ENCODE data around the gene HTRA2.

Gene HTRA2

DNA sequence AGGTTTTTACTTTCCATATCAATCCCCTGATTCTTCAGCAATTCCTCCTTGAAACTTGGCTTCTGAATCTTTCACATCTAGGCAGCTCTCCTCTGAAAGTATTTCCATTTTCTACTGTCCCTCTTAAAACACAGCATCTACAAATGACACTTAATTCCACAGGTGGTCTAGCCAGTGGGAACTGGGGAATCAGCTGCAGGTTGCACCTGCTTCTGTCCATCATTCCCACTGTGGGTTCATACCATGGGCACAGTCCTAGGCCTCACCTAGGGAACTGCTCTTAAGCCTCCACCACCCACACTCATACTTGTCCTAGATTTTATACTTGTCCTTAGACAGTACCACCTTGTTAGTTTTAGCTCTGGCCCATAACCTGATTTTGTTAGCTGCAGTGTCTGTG, 21.8 kb downstream of the HTRA2 start:
- no peak for ATAC-seq
- TF ChIP-seq TCF4 (CRISPR knock-in tag; IDR thresholded peaks at IDR 0.05; ENCODE audit: borderline replicate concordance) (no peak), ZC3H10 (CRISPR knock-in tag; IDR thresholded peaks at IDR 0.05) (no peak), OSR1 (CRISPR knock-in tag; IDR thresholded peaks at IDR 0.05) (no peak), ZNF565 (CRISPR knock-in tag; conservative IDR thresholded peaks at IDR 0.05; ENCODE audit: low read depth) (no peak), CSDC2 (CRISPR knock-in tag; IDR thresholded peaks at IDR 0.05) (no peak), ISL1 (CRISPR knock-in tag; IDR thresholded peaks at IDR 0.05) (no peak), ZFP30 (CRISPR knock-in tag; IDR thresholded peaks at IDR 0.05) (no peak), SNAI2 (CRISPR knock-in tag; IDR thresholded peaks at IDR 0.05) (no peak), BACH2 (CRISPR knock-in tag; IDR thresholded peaks at IDR 0.05; ENCODE audit: borderline replicate concordance) (no peak), PPARA (CRISPR knock-in tag; IDR thresholded peaks at IDR 0.05; ENCODE audit: borderline replicate concordance) (no peak), TOX (CRISPR knock-in tag; IDR thresholded peaks at IDR 0.05; ENCODE audit: borderline replicate concordance) (no peak), RARB (CRISPR knock-in tag; IDR thresholded peaks at IDR 0.05) (no peak), ZNF70 (CRISPR knock-in tag; IDR thresholded peaks at IDR 0.05) (no peak), GLIS3 (CRISPR knock-in tag; IDR thresholded peaks at IDR 0.05) (no peak), ZFP3 (CRISPR knock-in tag; IDR thresholded peaks at IDR 0.05) (no peak), ZNF8 (CRISPR knock-in tag; IDR thresholded peaks at IDR 0.05) (no peak)
- TF ChIP-seq, protein P1, sequence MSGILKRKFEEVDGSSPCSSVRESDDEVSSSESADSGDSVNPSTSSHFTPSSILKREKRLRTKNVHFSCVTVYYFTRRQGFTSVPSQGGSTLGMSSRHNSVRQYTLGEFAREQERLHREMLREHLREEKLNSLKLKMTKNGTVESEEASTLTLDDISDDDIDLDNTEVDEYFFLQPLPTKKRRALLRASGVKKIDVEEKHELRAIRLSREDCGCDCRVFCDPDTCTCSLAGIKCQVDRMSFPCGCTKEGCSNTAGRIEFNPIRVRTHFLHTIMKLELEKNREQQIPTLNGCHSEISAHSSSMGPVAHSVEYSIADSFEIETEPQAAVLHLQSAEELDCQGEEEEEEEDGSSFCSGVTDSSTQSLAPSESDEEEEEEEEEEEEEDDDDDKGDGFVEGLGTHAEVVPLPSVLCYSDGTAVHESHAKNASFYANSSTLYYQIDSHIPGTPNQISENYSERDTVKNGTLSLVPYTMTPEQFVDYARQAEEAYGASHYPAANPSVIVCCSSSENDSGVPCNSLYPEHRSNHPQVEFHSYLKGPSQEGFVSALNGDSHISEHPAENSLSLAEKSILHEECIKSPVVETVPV (CRISPR knock-in tag; IDR thresholded peaks at IDR 0.05) = no peak
- TF ChIP-seq, protein P2, sequence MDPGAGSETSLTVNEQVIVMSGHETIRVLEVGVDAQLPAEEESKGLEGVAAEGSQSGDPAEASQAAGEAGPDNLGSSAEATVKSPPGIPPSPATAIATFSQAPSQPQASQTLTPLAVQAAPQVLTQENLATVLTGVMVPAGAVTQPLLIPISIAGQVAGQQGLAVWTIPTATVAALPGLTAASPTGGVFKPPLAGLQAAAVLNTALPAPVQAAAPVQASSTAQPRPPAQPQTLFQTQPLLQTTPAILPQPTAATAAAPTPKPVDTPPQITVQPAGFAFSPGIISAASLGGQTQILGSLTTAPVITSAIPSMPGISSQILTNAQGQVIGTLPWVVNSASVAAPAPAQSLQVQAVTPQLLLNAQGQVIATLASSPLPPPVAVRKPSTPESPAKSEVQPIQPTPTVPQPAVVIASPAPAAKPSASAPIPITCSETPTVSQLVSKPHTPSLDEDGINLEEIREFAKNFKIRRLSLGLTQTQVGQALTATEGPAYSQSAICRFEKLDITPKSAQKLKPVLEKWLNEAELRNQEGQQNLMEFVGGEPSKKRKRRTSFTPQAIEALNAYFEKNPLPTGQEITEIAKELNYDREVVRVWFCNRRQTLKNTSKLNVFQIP (CRISPR knock-in tag; IDR thresholded peaks at IDR 0.05; ENCODE audit: borderline replicate concordance, low read depth) = no peak
- TF ChIP-seq, protein P3, sequence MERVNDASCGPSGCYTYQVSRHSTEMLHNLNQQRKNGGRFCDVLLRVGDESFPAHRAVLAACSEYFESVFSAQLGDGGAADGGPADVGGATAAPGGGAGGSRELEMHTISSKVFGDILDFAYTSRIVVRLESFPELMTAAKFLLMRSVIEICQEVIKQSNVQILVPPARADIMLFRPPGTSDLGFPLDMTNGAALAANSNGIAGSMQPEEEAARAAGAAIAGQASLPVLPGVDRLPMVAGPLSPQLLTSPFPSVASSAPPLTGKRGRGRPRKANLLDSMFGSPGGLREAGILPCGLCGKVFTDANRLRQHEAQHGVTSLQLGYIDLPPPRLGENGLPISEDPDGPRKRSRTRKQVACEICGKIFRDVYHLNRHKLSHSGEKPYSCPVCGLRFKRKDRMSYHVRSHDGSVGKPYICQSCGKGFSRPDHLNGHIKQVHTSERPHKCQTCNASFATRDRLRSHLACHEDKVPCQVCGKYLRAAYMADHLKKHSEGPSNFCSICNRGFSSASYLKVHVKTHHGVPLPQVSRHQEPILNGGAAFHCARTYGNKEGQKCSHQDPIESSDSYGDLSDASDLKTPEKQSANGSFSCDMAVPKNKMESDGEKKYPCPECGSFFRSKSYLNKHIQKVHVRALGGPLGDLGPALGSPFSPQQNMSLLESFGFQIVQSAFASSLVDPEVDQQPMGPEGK (CRISPR knock-in tag; IDR thresholded peaks at IDR 0.05; ENCODE audit: borderline replicate concordance) = no peak
- TF ChIP-seq, protein P4, sequence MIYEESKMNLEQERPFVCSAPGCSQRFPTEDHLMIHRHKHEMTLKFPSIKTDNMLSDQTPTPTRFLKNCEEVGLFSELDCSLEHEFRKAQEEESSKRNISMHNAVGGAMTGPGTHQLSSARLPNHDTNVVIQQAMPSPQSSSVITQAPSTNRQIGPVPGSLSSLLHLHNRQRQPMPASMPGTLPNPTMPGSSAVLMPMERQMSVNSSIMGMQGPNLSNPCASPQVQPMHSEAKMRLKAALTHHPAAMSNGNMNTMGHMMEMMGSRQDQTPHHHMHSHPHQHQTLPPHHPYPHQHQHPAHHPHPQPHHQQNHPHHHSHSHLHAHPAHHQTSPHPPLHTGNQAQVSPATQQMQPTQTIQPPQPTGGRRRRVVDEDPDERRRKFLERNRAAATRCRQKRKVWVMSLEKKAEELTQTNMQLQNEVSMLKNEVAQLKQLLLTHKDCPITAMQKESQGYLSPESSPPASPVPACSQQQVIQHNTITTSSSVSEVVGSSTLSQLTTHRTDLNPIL (CRISPR knock-in tag; IDR thresholded peaks at IDR 0.05; ENCODE audit: low read depth) = no peak

DNA sequence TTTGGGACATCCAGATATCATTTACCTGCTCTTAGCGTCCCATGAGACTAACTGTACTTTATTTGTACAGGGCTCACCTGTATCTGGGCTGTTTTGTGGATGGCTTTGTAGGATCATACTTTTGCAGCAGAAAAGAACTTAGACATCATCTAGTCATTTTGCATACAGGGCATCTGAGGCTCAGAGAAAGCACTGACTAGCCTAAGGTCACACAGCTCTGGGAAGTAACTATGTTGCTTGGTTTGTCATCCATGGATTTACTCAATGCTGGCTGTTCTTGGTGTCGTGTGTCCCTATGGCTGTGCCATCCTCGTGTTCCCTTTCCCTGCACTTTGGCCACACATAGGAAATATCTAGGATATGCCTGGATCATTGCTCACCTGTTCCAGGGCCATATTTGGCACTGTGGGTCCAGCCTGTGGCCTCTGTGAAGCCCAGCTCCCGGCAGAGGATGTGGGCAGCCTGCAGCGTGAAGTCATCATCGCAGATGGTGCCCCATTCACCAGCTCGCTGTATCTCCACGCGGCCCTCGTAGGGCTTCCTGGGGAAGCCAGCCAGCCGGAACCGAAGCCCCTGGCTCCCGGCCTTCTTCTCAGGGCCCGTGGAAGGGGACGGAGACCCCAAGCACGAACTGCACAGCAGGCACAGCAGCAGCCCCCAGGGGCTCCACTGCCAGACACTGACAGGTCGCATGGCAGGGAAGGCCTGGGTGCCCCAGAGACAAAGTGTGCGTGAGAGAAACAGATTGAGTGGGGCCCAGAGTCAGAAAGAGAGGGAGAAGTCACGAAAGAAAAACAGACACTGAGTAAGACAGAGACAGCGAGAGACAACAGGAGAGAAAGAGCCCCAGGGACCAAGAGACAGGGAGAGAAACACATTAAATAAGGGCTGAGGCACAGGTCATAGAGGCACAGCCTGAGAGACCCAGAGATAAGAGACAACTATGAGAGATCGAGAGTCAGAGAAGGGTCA, 22.5 kb downstream of the HTRA2 start:
- ATAC-seq = no peak

More for the DNA sequence above, 22.5 kb downstream of the HTRA2 start:
- TF ChIP-seq SNAI2 (CRISPR knock-in tag; IDR thresholded peaks at IDR 0.05) (no peak), ZC3H10 (CRISPR knock-in tag; IDR thresholded peaks at IDR 0.05) (no peak), ZFP3 (CRISPR knock-in tag; IDR thresholded peaks at IDR 0.05) (no peak), RARB (CRISPR knock-in tag; IDR thresholded peaks at IDR 0.05) (no peak), TOX (CRISPR knock-in tag; IDR thresholded peaks at IDR 0.05; ENCODE audit: borderline replicate concordance) (no peak), GLIS3 (CRISPR knock-in tag; IDR thresholded peaks at IDR 0.05) (no peak), ESRRG (CRISPR knock-in tag; IDR thresholded peaks at IDR 0.05) (no peak), OSR1 (CRISPR knock-in tag; IDR thresholded peaks at IDR 0.05) (no peak), ZNF70 (CRISPR knock-in tag; IDR thresholded peaks at IDR 0.05) (no peak), ZFP30 (CRISPR knock-in tag; IDR thresholded peaks at IDR 0.05) (no peak), TCF4 (CRISPR knock-in tag; IDR thresholded peaks at IDR 0.05; ENCODE audit: borderline replicate concordance) (no peak), PPARA (CRISPR knock-in tag; IDR thresholded peaks at IDR 0.05; ENCODE audit: borderline replicate concordance) (no peak), ISL1 (CRISPR knock-in tag; IDR thresholded peaks at IDR 0.05) (no peak), CSDC2 (CRISPR knock-in tag; IDR thresholded peaks at IDR 0.05) (no peak)
- TF ChIP-seq, protein P5, sequence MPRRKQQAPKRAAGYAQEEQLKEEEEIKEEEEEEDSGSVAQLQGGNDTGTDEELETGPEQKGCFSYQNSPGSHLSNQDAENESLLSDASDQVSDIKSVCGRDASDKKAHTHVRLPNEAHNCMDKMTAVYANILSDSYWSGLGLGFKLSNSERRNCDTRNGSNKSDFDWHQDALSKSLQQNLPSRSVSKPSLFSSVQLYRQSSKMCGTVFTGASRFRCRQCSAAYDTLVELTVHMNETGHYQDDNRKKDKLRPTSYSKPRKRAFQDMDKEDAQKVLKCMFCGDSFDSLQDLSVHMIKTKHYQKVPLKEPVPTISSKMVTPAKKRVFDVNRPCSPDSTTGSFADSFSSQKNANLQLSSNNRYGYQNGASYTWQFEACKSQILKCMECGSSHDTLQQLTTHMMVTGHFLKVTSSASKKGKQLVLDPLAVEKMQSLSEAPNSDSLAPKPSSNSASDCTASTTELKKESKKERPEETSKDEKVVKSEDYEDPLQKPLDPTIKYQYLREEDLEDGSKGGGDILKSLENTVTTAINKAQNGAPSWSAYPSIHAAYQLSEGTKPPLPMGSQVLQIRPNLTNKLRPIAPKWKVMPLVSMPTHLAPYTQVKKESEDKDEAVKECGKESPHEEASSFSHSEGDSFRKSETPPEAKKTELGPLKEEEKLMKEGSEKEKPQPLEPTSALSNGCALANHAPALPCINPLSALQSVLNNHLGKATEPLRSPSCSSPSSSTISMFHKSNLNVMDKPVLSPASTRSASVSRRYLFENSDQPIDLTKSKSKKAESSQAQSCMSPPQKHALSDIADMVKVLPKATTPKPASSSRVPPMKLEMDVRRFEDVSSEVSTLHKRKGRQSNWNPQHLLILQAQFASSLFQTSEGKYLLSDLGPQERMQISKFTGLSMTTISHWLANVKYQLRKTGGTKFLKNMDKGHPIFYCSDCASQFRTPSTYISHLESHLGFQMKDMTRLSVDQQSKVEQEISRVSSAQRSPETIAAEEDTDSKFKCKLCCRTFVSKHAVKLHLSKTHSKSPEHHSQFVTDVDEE (CRISPR knock-in tag; IDR thresholded peaks at IDR 0.05) = no peak
- TF ChIP-seq, protein P3 (CRISPR knock-in tag; IDR thresholded peaks at IDR 0.05; ENCODE audit: borderline replicate concordance) = no peak
- TF ChIP-seq, protein P1 (CRISPR knock-in tag; IDR thresholded peaks at IDR 0.05) = no peak
- TF ChIP-seq, protein P4 (CRISPR knock-in tag; IDR thresholded peaks at IDR 0.05; ENCODE audit: low read depth) = no peak

Measured in SK-N-SH treated with all-trans-retinoic acid at 6 μM for 48 hours (cell line).